ENCODE measurements around the gene NELFCD. TPM values are rescaled to one million over a fixed set of nuclear protein-coding genes. Genes with fewer than 3 reads are reported as not detected.

NELFCD gene
- total and polyA plus RNA-seq, 2 experiments from 2014 or later: 36.3 to 57.4 TPM

DNA sequence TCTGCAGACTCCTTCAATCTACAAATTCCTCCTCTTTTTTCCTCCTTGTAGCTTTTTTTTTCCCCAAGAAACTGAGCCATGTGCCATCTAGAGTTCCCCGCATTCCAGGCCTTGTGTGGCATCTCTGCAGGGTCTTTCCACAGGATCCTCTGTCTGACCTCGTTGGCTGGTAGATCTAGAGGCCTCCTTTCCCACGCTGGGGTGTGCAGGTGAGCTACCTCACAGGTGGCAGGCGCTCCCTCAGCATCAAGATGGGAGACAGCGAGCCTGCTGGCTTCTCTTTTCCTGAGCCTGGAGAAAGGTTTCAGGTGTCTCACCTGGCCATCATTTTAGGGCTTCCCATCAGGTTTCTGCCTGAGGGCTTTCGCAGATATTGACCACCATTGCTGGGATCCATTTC lies 9.6 kb upstream of the NELFCD start:
- Histone ChIP-seq H3F3A (ENCODE audit: insufficient read depth) (no peaks in the 10 kb centered on the region), H3K36me3 (ENCODE audit: low read depth) (no peaks in the 10 kb centered on the region), H3K4me3 (no peak overlapping the region), H3K4me2 (ENCODE audit: unreplicated experiment) (no peak overlapping the region), H3K9me3 (ENCODE audit: low read depth) (no peaks in the 10 kb centered on the region), H4K20me1 (ENCODE audit: insufficient read depth) (no peaks in the 10 kb centered on the region), H2AFZ (no peak overlapping the region), H3K27me3 (replicated peaks; ENCODE audit: insufficient read depth) (0 out of 2 replicates have a peak, but pooled peaks cover 6% of the 10 kb centered on the region), H3K4me1 (ENCODE audit: insufficient read depth) (no peaks in the 10 kb centered on the region), H3K9ac (no peak overlapping the region), H3K27ac (no peak overlapping the region), H3K79me2 (ENCODE audit: insufficient read depth) (no peaks in the 10 kb centered on the region), H3K9me2 (ENCODE audit: insufficient read depth) (no peaks in the 10 kb centered on the region)
- no peak for DNase-seq
- in situ Hi-C loops (cut with MboI): no loop called here
- no peak for TF ChIP-seq EZH2phosphoT487 (IDR thresholded peaks at IDR 0.05; ENCODE audit: insufficient read depth, low read depth)
- no peak for TF ChIP-seq EZH2 (IDR thresholded peaks at IDR 0.05; ENCODE audit: insufficient read depth, poor library complexity, severe bottlenecking)
- WGBS, 2 experiments (ENCODE audit: low coverage in 1 of 2, low lambda C conversion rate in 2 of 2, missing lambda C conversion rate in 2 of 2): 51 to 54% methylated on average over 6 of the region's 6 CpGs

DNA sequence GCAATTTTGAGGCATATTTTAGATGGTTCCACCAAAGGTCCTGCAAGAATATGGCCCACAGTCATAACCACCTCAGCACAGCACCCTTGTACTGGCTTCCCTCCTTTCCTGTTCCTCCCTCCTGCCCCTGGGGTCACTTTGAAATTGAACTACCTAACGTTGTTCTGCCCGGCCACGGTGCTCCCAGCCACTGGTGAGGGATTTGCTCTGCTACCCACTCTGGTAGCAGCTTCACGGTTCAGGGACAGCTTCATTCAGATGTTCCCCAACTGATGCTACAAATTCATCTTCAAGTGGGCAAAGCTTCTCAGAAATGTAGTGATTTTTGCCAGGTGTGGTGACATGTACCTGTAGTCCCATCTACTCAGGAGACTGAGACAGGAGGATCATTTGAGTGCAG lies 7.9 kb upstream of the NELFCD start:
- no peaks in the 10 kb centered on the region for H3K79me2 ChIP-seq (ENCODE audit: insufficient read depth)
- H3K27me3 ChIP-seq (replicated peaks; ENCODE audit: insufficient read depth): 0 out of 2 replicates have a peak, but pooled peaks cover 6% of the 10 kb centered on the region
- H4K20me1 ChIP-seq (ENCODE audit: insufficient read depth): no peaks in the 10 kb centered on the region
- no peaks in the 10 kb centered on the region for H3K9me2 ChIP-seq (ENCODE audit: insufficient read depth)
- no peak overlapping the region for H2AFZ ChIP-seq
- TF ChIP-seq EZH2 (IDR thresholded peaks at IDR 0.05; ENCODE audit: insufficient read depth, poor library complexity, severe bottlenecking) (no peak), EZH2phosphoT487 (IDR thresholded peaks at IDR 0.05; ENCODE audit: insufficient read depth, low read depth) (no peak)
- in situ Hi-C loops (cut with MboI): no loop called here
- no peak overlapping the region for H3K27ac ChIP-seq
- no peaks in the 10 kb centered on the region for H3K36me3 ChIP-seq (ENCODE audit: low read depth)
- H3K4me3 ChIP-seq: no peak overlapping the region
- H3K4me1 ChIP-seq (ENCODE audit: insufficient read depth): no peaks in the 10 kb centered on the region
- DNase-seq: no peak
- no peak overlapping the region for H3K9ac ChIP-seq
- H3F3A ChIP-seq (ENCODE audit: insufficient read depth): no peaks in the 10 kb centered on the region
- no peaks in the 10 kb centered on the region for H3K9me3 ChIP-seq (ENCODE audit: low read depth)
- H3K4me2 ChIP-seq (ENCODE audit: unreplicated experiment): no peak overlapping the region
- 51 to 52% methylated on average over 4 of the region's 4 CpGs for WGBS, 2 experiments (ENCODE audit: low coverage in 1 of 2, low lambda C conversion rate in 2 of 2, missing lambda C conversion rate in 2 of 2)

DNA sequence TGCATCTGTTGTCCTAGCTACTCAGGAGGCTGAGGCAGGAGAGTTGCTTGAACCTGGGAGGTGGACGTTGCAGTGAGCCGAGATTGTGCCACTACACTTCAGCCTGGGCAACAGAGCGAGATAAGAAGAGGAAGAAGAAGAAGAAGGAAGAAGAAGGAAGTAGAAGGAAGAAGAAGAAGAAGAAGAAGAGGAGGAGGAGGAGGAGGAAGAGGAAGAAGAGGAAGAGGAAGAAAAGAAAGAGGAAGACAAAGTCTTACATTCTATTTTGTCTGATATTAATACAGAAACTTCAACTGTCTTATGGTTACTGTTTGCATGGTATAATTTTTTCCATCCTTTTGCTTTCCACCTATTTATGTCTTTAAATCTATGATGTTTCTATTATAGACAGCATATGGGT lies 7.2 kb upstream of the NELFCD start:
- Histone ChIP-seq H3K79me2 (ENCODE audit: insufficient read depth) (no peaks in the 10 kb centered on the region), H3F3A (ENCODE audit: insufficient read depth) (no peaks in the 10 kb centered on the region), H3K9ac (no peak overlapping the region), H3K9me2 (ENCODE audit: insufficient read depth) (no peaks in the 10 kb centered on the region), H3K4me2 (ENCODE audit: unreplicated experiment) (no peak overlapping the region), H3K9me3 (ENCODE audit: low read depth) (no peaks in the 10 kb centered on the region), H3K36me3 (ENCODE audit: low read depth) (no peaks in the 10 kb centered on the region), H3K4me1 (ENCODE audit: insufficient read depth) (no peaks in the 10 kb centered on the region), H4K20me1 (ENCODE audit: insufficient read depth) (no peaks in the 10 kb centered on the region), H3K27me3 (replicated peaks; ENCODE audit: insufficient read depth) (0 out of 2 replicates have a peak, but pooled peaks cover 6% of the 10 kb centered on the region), H3K27ac (no peak overlapping the region), H2AFZ (no peak overlapping the region), H3K4me3 (no peak overlapping the region)
- 60 to 63% methylated on average over 3 of the region's 3 CpGs for WGBS, 2 experiments (ENCODE audit: low coverage in 1 of 2, low lambda C conversion rate in 2 of 2, missing lambda C conversion rate in 2 of 2)
- DNase-seq: no peak
- TF ChIP-seq EZH2 (IDR thresholded peaks at IDR 0.05; ENCODE audit: insufficient read depth, poor library complexity, severe bottlenecking): no peak
- TF ChIP-seq EZH2phosphoT487 (IDR thresholded peaks at IDR 0.05; ENCODE audit: insufficient read depth, low read depth): no peak
- in situ Hi-C loops (cut with MboI): no loop called here

DNA sequence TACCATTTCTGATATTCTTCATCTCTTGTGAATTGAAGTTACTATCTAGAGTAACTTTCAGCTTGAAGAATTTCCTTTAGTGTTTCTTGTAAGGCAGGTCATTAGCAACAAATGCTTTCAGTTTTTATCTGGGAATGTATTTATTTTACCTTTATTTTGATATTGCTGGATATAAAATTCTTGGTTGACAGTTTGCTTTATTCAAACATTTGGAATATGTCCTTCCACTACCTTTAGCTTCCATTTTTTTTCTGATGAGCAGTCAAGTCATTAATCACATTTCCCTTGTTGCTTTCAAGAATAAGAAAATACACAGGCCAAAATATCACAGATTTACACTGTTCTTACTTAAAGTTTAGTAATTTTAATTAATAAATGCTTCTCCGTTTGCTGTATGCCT lies 5.7 kb upstream of the NELFCD start:
- H3K27ac ChIP-seq: no peak overlapping the region
- no peaks in the 10 kb centered on the region for H3K27me3 ChIP-seq (replicated peaks; ENCODE audit: insufficient read depth)
- no peak overlapping the region for H3K4me2 ChIP-seq (ENCODE audit: unreplicated experiment)
- in situ Hi-C loops (cut with MboI): no loop called here
- no peak overlapping the region for H3K4me3 ChIP-seq
- no peaks in the 10 kb centered on the region for H3K9me3 ChIP-seq (ENCODE audit: low read depth)
- H3K79me2 ChIP-seq (ENCODE audit: insufficient read depth): no peaks in the 10 kb centered on the region
- WGBS, 2 experiments (ENCODE audit: low coverage in 1 of 2, low lambda C conversion rate in 2 of 2, missing lambda C conversion rate in 2 of 2): 61 to 68% methylated on average over 1 of the region's 1 CpG
- no peak overlapping the region for H2AFZ ChIP-seq
- DNase-seq: no peak
- H3K9me2 ChIP-seq (ENCODE audit: insufficient read depth): no peaks in the 10 kb centered on the region
- H4K20me1 ChIP-seq (ENCODE audit: insufficient read depth): no peaks in the 10 kb centered on the region
- TF ChIP-seq EZH2phosphoT487 (IDR thresholded peaks at IDR 0.05; ENCODE audit: insufficient read depth, low read depth) (no peak), EZH2 (IDR thresholded peaks at IDR 0.05; ENCODE audit: insufficient read depth, poor library complexity, severe bottlenecking) (no peak)
- no peaks in the 10 kb centered on the region for H3K4me1 ChIP-seq (ENCODE audit: insufficient read depth)
- no peaks in the 10 kb centered on the region for H3K36me3 ChIP-seq (ENCODE audit: low read depth)
- no peaks in the 10 kb centered on the region for H3F3A ChIP-seq (ENCODE audit: insufficient read depth)
- H3K9ac ChIP-seq: no peak overlapping the region

All from GM23248 (cell line).